Activated CD4-positive, alpha-beta memory T cell treated with anti-CD3 and anti-CD28 coated beads, Interleukin-2, amount 10 ng/mL, durations not matched to agents 7 days and 5 days (primary cell): Measurements from ENCODE around the gene VPS9D1. TPM values are rescaled to one million over a fixed set of nuclear protein-coding genes. Genes with fewer than 3 reads are reported as not detected.
"Not testable (repeated sequence)": the region's sequence is repeated elsewhere in the genome, so short reads cannot be mapped to it uniquely, and the experiment has no call there.

Source experiments
- CTCF ChIA-PET: fragments of 350-600 bp; sonication (Branson Sonifier 250); formaldehyde crosslinking; loops from one replicate; lab custom pipeline; 2021; ENCODE audit warnings: antibody characterized with exemption, inconsistent platforms; lab: Charles Lee
- POLR2A ChIA-PET: fragments of 350-600 bp; sonication (Branson Sonifier 250); formaldehyde crosslinking; loops from one replicate; lab custom pipeline; 2021; ENCODE audit warnings: antibody characterized with exemption; lab: Charles Lee
- DNase-seq: peaks from one replicate; pipeline ENCODE4 v3.0.0-alpha.2; 2020
- H3K27ac Mint-ChIP-seq: one replicate; pipeline ENCODE4 v1.8.0; 2021; ENCODE audit warnings: mild to moderate bottlenecking, mixed read lengths
- H3K27me3 Mint-ChIP-seq: one replicate; pipeline ENCODE4 v1.8.0; 2021; ENCODE audit warnings: mixed read lengths
- H3K36me3 Mint-ChIP-seq: one replicate; pipeline ENCODE4 v1.8.0; 2021; ENCODE audit warnings: low read depth, mixed read lengths
- H3K4me1 Mint-ChIP-seq: one replicate; pipeline ENCODE4 v1.8.0; 2021; ENCODE audit warnings: mixed read lengths
- H3K4me3 Mint-ChIP-seq: one replicate; pipeline ENCODE4 v1.8.0; 2021; ENCODE audit warnings: mild to moderate bottlenecking, mixed read lengths
- H3K9me3 Mint-ChIP-seq: one replicate; pipeline ENCODE4 v1.8.0; 2021; ENCODE audit warnings: mixed read lengths
- total RNA-seq, 2 experiments: library from RNA; stranded (reverse); gene quantifications; one replicate each; pipeline ENCODE4 v1.2.3, GENCODE V29; 2021

Gene VPS9D1
- total RNA-seq, 2 experiments from 2014 or later: 7.0 to 7.8 TPM

DNA sequence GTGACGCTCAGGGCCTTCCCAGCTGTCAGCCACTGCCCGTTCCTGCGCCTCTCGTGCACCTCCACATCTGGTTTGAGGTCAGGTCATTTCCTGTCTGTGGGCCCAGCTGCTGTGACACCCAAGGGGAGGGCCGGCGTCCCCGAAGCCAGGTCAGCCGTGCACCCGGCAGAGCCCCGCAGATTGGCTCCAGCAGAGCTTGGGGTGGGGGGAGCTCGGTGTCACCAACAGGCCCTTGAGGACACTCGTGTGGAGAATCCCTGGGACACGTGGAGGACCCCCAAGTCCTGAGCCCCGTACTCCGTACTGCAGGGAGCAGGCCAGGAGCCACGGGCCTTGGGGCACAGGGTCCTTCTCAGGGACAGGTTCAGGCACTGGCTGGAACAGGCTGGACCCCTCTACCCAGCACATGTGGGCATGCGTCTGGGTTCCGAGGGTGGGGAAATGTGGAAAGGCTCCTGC lies 24.0 kb downstream of the VPS9D1 start:
- H3K4me1 Mint-ChIP-seq: peaks cover 32% of the 10 kb centered on the region
- no peak overlapping the region for H3K4me3 Mint-ChIP-seq
- H3K9me3 Mint-ChIP-seq: no peaks in the 10 kb centered on the region
- H3K27ac Mint-ChIP-seq: no peak overlapping the region
- no peaks in the 10 kb centered on the region for H3K27me3 Mint-ChIP-seq
- DNase-seq: peak; percentile 61
- H3K36me3 Mint-ChIP-seq: peaks cover 5% of the 10 kb centered on the region
- POLR2A ChIA-PET: interaction anchor here (1.1 to 7.3 kb wide), 3 partner anchors 10 to 176 kb away, joined by 4 to 36 read pairs (median 5); partner anchors contain the start of genes CDK10 and TCF25
- CTCF ChIA-PET: interaction anchor here (1.4 to 2.1 kb wide), 2 partner anchors 9 to 10 kb away, joined by 5 to 6 read pairs; partner anchors contain the start of gene CDK10

- Mint-ChIP-seq H3K4me3 (no peak overlapping the region), H3K36me3 (peaks cover 5% of the 10 kb centered on the region), H3K27ac (no peak overlapping the region), H3K9me3 (no peaks in the 10 kb centered on the region), H3K4me1 (peaks cover 32% of the 10 kb centered on the region), H3K27me3 (no peaks in the 10 kb centered on the region)
- ChIA-PET POLR2A (interaction anchor here (1.1 to 7.3 kb wide), 3 partner anchors 9 to 177 kb away, joined by 4 to 36 read pairs (median 5); partner anchors contain the start of genes CDK10 and TCF25), CTCF (interaction anchor here (1.4 to 2.1 kb wide), 2 partner anchors 9 to 10 kb away, joined by 5 to 6 read pairs; partner anchors contain the start of gene CDK10)
- no peak for DNase-seq
Observed at GRCh38 chr16:89695875-89696669, 24.6 kb downstream of the VPS9D1 start.

GRCh38 chr16:89695086-89695874 lies 25.4 kb downstream of the VPS9D1 start:
- Mint-ChIP-seq H3K9me3 (no peaks in the 10 kb centered on the region), H3K27me3 (no peaks in the 10 kb centered on the region), H3K27ac (no peak overlapping the region), H3K4me3 (no peak overlapping the region), H3K36me3 (peaks cover 6% of the 10 kb centered on the region), H3K4me1 (peaks cover 27% of the 10 kb centered on the region)
- no peak for DNase-seq
- ChIA-PET POLR2A (interaction anchor here (1.1 to 7.3 kb wide), 3 partner anchors 9 to 178 kb away, joined by 4 to 36 read pairs (median 5); partner anchors contain the start of genes CDK10 and TCF25), CTCF (interaction anchor here (2.1 kb wide), 1 partner anchor 8 kb away, joined by 5 read pairs; the partner anchor contains the start of gene CDK10)

GRCh38 chr16:89694784-89695085 lies 26.0 kb downstream of the VPS9D1 start:
- Mint-ChIP-seq H3K36me3 (peaks cover 11% of the 10 kb centered on the region), H3K4me1 (peaks cover 22% of the 10 kb centered on the region)
- CTCF ChIA-PET: interaction anchor here (2.1 kb wide), 1 partner anchor 8 kb away, joined by 5 read pairs; the partner anchor contains the start of gene CDK10
- H3K27me3 Mint-ChIP-seq, H3K4me3 Mint-ChIP-seq, H3K9me3 Mint-ChIP-seq, H3K27ac Mint-ChIP-seq, DNase-seq: not testable (repeated sequence)
- POLR2A ChIA-PET: interaction anchor here (1.9 kb wide), 1 partner anchor 178 kb away, joined by 5 read pairs; the partner anchor contains the start of gene TCF25

DNA sequence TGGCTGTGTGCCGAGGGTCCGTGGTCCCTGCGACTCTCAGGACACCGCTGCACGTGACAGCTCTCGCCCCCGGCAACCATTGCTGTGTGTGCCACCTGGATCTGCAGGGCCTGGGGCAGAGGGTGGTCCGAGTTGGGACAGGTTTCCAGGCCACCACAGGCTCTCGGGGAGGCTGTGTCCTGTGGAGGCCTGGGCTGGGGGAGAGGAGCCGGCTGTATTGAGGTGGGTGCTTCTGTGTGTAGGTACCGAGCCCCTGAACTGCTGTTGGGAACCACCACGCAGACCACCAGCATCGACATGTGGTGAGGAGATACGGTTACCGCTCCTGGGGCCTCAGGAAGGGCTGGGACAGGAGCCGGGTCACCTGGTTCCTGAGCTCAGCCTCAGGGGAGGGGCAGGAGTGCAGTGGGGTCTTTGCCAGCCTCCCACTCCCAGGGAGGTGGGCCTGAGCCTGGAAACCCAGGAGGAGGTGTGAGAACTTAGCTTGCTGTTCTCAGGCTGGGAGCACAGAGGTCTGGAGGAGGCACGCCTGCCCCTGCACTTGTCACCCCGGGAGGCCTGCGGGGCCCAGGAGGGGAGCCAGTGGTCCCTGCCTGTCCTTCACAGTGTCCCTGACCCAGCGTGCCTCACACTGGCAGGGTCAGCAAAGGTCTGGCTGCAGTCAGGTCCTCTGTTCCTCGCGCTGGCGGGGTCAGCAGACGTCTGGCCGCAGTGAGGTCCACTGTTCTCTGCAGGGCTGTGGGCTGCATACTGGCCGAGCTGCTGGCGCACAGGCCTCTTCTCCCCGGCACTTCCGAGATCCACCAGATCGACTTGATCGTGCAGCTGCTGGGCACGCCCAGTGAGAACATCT lies 26.5 kb downstream of the VPS9D1 start:
- H3K4me3 Mint-ChIP-seq: no peak overlapping the region
- peaks cover 11% of the 10 kb centered on the region for H3K36me3 Mint-ChIP-seq
- no peaks in the 10 kb centered on the region for H3K9me3 Mint-ChIP-seq
- CTCF ChIA-PET: no interaction called here
- POLR2A ChIA-PET: no interaction called here
- peaks cover 20% of the 10 kb centered on the region for H3K4me1 Mint-ChIP-seq
- H3K27me3 Mint-ChIP-seq: no peaks in the 10 kb centered on the region
- no peak for DNase-seq
- no peak overlapping the region for H3K27ac Mint-ChIP-seq

DNA sequence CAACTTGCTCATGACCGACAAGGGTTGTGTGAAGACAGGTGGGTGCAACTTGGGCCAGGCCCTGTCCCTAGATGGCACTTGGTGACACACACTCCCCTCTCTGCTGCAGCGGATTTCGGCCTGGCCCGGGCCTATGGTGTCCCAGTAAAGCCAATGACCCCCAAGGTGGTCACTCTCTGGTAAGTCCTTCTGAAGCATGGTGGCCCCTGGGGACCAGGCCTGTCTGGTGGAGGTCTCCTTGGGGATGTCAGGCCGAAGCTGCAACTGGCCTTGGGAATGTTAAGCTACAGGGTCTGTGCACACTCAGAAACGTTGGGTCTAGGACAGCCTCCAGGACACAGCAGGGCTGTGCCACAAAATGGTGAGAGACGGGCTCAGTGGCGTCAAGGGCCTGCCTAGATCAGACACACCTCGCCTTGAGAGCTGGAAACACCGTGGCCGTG lies 27.4 kb downstream of the VPS9D1 start:
- Mint-ChIP-seq H3K4me3 (no peak overlapping the region), H3K4me1 (peaks cover 21% of the 10 kb centered on the region), H3K9me3 (no peaks in the 10 kb centered on the region), H3K36me3 (peaks cover 11% of the 10 kb centered on the region), H3K27ac (no peak overlapping the region), H3K27me3 (no peaks in the 10 kb centered on the region)
- no peak for DNase-seq
- ChIA-PET CTCF (no interaction called here), POLR2A (no interaction called here)

DNA sequence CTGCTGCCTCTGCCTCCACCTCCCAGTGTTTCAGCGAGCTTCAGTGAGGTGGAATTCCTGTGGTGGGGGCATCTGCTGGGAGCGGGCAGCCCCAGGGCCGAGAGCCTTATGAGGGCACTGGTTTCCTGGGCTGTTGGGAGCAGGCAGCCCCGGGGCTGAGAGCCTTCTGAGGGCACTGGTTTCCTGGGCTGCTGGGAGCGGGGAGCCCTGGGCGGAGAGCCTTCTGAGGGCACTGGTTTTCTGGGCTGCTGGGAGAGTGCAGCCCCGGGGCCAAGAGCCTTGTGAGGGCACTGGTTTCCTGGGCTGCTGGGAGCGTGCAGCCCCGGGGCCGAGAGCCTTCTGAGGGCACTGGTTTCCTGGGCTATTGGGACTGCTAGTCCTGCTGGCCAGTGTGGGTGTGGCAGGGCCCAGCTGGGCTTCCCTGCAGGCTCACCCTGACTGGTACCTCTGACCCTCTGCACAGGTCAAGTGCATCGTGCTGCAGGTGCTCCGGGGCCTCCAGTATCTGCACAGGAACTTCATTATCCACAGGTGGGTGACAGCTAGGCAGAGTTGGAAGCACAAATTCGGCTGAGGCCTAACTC lies 28.6 kb downstream of the VPS9D1 start:
- no peak overlapping the region for H3K27ac Mint-ChIP-seq
- H3K4me3 Mint-ChIP-seq: no peak overlapping the region
- ChIA-PET CTCF (interaction anchor here (0.6 kb wide), 1 partner anchor 177 kb away, joined by 3 read pairs; no protein-coding TSS in a partner anchor), POLR2A (no interaction called here)
- peaks cover 30% of the 10 kb centered on the region for H3K4me1 Mint-ChIP-seq
- no peaks in the 10 kb centered on the region for H3K27me3 Mint-ChIP-seq
- no peaks in the 10 kb centered on the region for H3K9me3 Mint-ChIP-seq
- DNase-seq: no peak
- H3K36me3 Mint-ChIP-seq: peaks cover 15% of the 10 kb centered on the region

- H3K27ac Mint-ChIP-seq: no peak overlapping the region
- no peak for DNase-seq
- CTCF ChIA-PET: interaction anchor here (0.6 kb wide), 1 partner anchor 176 kb away, joined by 3 read pairs; no protein-coding TSS in a partner anchor
- peaks cover 26% of the 10 kb centered on the region for H3K4me1 Mint-ChIP-seq
- H3K9me3 Mint-ChIP-seq: no peaks in the 10 kb centered on the region
- no peaks in the 10 kb centered on the region for H3K27me3 Mint-ChIP-seq
- POLR2A ChIA-PET: no interaction called here
- H3K4me3 Mint-ChIP-seq: no peak overlapping the region
- peaks cover 17% of the 10 kb centered on the region for H3K36me3 Mint-ChIP-seq
Observed at GRCh38 chr16:89691231-89691985, 29.3 kb downstream of the VPS9D1 start.

GRCh38 chr16:89690392-89690901 lies 30.3 kb downstream of the VPS9D1 start:
- no peak overlapping the region for H3K4me3 Mint-ChIP-seq
- no peaks in the 10 kb centered on the region for H3K9me3 Mint-ChIP-seq
- H3K27ac Mint-ChIP-seq: no peak overlapping the region
- H3K27me3 Mint-ChIP-seq: no peaks in the 10 kb centered on the region
- no peak for DNase-seq
- CTCF ChIA-PET: interaction anchor here (2.1 kb wide), 1 partner anchor 10 kb away, joined by 10 read pairs; the partner anchor contains the start of gene SPATA2L
- peaks cover 18% of the 10 kb centered on the region for H3K36me3 Mint-ChIP-seq
- POLR2A ChIA-PET: no interaction called here
- peaks cover 23% of the 10 kb centered on the region for H3K4me1 Mint-ChIP-seq

DNA sequence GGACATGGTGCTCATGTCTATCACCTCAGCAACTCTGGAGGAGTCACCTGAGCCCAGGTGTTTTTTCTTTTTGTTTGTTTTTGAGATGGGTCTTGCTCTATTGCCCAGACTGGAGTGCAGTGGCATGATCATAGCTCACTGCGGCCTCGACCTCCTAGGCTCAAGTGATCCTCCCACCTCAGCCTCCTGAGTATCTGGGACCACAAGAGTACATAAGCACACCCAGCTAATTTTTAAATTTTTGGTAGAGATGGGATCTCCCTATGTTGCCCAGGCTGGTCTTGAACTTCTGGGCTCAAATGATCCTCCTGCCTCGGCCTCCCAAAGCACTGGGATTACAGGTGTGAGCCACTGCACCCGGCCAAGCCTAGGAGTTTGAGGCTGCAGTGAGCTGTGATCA lies 31.1 kb downstream of the VPS9D1 start:
- Mint-ChIP-seq H3K36me3 (peaks cover 18% of the 10 kb centered on the region), H3K4me1 (peaks cover 18% of the 10 kb centered on the region)
- ChIA-PET CTCF (interaction anchor here (2.1 kb wide), 1 partner anchor 11 kb away, joined by 10 read pairs; the partner anchor contains the start of gene SPATA2L), POLR2A (interaction anchor here (0.9 kb wide), 1 partner anchor 10 kb away, joined by 3 read pairs; no protein-coding TSS in a partner anchor)
- DNase-seq, H3K9me3 Mint-ChIP-seq, H3K27ac Mint-ChIP-seq, H3K4me3 Mint-ChIP-seq, H3K27me3 Mint-ChIP-seq: not testable (repeated sequence)

- DNase-seq: no peak
- Mint-ChIP-seq H3K4me1 (peaks cover 18% of the 10 kb centered on the region), H3K36me3 (peaks cover 18% of the 10 kb centered on the region), H3K27me3 (no peaks in the 10 kb centered on the region), H3K27ac (no peak overlapping the region), H3K4me3 (no peak overlapping the region), H3K9me3 (peaks cover 3% of the 10 kb centered on the region)
- ChIA-PET POLR2A (interaction anchor here (0.9 kb wide), 1 partner anchor 11 kb away, joined by 3 read pairs; no protein-coding TSS in a partner anchor), CTCF (interaction anchor here (2.1 kb wide), 1 partner anchor 11 kb away, joined by 10 read pairs; the partner anchor contains the start of gene SPATA2L)
Observed at GRCh38 chr16:89689142-89689541, 31.6 kb downstream of the VPS9D1 start.
